GM19372 (cell line): ENCODE measurements around the gene AP3D1.
"Not testable (repeated sequence)": the region's sequence is repeated elsewhere in the genome, so short reads cannot be mapped to it uniquely, and the experiment has no call there.

ENCODE experiments used
- ATAC-seq: cut with Tn5 transposase; IDR thresholded peaks from one replicate; pipeline ENCODE4 v1.9.1; 2021; ENCODE audit warnings: mild to moderate bottlenecking, low read depth, moderate library complexity; ENCODE audit not compliant: unreplicated experiment

Gene AP3D1

DNA sequence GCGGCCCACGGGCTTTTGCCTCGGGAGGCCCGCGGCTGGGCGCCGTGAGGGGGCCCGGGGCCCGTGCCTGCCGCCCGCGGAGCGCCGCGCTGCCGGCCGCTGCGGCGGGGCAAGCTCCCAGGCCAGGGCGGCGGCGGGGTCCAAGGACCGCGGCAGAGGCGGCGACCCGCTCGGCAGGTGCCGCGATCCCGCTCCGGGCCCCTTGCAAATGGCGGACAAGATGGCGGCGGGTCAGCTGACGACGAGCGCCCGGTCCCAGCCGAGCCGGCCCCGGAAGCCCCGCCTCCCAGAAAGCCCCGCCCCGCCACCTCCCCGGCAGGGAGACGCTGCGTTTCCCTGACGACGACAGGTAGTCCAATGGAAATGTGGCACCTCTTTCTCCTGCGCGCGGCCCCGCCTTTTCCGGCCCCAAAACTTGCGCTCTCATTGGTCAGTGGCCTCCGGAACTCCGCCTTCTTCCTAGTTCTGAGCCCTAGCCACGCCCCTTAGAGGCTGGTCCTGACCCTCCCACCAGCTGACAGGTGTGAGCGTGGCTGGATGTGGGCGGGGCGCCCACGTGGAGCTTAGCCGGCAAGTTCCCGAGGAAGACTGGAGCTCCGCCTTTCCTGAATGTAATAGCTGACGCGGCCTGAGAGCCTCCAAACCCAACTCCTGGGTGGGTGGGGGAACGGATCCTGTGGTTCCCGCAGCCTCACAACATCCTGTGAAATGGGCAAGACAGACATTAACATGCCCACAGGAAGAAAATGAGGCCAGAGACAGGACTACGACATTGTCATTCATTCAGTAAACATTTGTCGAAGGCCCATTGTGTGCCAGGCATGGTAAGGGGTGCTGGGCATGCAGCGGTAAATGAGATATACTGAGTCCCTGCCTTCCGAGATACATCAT is at the start of gene AP3D1:
Gene AP3D1 (minus strand): TSS at position 228 of the 891 bp plus-strand sequence. CDS start 232 bp downstream, outside the sequence.
- peak; percentile 93 for ATAC-seq

GRCh38 chr19:2200624-2201294 is 49.4 kb upstream of the AP3D1 start:
- not testable (repeated sequence) for ATAC-seq

DNA sequence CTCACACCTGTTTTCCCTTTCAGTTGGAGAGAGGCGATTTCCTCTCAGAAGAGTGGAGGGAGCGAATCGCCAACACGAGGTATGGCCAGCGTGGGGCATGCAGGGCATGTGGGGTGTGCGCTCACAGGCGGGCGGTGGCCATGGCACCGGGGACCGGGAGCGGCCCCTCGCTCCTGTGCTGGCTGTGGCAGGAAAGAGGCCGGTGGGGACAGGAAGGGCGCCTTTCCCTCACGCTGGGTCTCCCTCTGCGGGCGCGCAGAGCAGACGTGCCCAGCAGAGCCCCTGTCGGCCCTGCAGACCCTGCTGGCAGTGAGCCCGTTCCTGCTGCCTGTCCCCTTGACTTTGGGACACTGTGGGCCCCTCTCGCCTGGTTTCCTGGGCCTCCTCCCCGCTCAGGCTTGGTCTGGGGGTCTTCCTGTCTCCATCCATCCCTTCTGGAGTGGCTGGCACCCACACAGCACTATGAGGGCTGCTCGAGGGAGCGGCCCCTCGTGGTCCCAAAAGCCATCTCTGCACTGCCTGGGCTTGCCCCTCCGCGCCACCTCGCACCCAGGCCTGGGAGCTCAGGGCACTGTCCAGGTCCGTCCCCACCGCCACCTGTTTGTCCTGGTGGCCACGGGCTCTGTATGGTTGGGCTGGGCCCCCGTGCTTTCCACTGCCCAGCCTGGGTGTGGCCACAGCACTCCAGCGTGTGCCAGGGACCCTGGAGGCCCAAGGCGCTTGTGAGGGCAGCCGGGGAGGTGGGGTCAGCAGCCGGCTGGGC is 48.7 kb upstream of the AP3D1 start:
- ATAC-seq: no peak

DNA sequence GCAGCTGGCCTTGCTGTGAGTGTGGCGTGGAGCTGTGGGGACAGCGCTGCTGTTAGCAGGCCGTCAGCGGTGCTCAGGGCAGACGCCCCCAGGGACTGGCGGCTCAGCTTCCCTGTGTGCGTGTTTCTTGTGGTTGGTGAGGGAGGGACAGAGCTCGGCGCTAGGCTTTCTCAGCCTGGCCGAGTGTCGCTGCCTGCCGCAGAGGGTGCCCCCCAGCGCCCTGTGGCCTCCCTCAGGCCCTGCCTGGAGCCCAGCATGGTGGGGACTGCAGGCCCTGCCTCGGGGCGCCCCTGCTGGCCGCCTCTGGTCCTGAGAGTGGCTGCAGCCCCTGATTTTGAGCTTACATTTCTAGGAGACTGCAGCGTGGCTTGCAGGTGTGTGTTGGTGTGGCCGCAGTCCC is 47.8 kb upstream of the AP3D1 start:
- ATAC-seq: no peak

GRCh38 chr19:2198317-2198716 is 47.0 kb upstream of the AP3D1 start:
- no peak for ATAC-seq

- no peak for ATAC-seq
Observed at GRCh38 chr19:2197270-2197669, 45.9 kb upstream of the AP3D1 start.

- no peak for ATAC-seq
Observed at GRCh38 chr19:2195914-2196313, 44.5 kb upstream of the AP3D1 start.

DNA sequence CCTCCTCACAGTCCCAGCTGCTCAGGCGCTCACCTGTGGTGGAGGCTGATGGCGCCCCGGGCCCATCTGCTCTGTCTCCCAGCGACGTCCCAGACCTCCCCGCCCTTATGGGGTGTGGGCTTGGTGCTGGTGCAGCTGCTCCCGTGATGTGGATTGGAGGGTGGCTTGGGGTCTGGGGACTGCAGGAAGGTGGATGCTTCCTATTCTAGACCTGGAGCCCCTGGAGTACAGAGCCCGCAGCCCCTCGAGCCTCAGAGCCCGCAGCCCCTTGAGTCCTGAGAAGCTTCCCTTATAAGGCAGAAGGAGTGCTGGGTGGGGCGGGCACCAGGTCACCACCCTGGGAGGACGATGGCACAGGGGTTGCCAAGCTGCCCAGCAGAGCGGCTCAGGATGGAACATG is 44.0 kb upstream of the AP3D1 start:
- no peak for ATAC-seq

DNA sequence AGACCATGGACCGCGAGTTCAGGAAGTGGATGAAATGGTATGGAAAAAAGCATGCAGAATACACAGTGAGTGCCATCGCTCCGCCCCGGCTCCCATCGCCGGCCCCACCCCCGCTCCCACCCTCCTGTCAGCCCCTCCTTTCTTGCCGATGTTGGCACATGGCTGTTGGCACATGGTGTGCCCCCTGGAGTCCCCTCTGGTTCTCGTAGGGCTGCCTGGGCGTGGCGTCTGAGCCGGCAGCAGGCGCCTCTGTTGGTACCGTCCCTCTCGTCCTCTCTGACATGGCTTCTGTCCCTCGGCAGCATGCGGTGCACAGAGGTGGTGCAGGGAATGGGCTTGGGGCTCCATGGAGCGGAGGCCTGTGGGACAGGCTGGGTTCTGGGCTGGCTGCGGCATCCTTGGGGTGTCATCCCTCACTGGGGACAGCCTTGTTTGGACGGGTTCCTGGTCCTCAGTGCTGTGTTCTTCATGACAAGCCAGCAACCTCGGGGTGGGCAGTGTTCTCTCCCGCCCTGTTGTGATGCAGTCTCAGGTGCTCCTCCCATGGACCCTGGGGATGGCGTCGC is 43.2 kb upstream of the AP3D1 start:
- no peak for ATAC-seq

DNA sequence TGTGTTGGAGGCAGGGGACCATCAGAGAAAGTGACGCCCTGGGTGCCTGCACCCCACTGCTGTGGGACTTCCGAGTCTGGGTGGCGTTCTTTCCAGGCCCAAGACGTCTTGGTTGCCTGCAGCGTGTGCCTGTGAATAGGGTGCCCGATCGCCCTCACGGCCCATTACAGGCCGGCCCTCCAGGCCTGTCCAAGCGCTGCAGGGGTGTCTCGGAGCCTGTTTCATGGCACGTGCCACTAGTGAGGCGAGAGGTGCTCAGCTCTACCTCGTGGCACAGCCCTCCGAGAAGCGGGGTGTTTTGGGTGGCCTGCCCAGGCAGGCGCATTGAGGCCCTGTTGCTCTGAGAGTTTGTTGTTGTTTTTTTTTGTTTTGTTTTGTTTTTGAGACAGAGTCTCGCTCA is 42.4 kb upstream of the AP3D1 start:
- no peak for ATAC-seq

DNA sequence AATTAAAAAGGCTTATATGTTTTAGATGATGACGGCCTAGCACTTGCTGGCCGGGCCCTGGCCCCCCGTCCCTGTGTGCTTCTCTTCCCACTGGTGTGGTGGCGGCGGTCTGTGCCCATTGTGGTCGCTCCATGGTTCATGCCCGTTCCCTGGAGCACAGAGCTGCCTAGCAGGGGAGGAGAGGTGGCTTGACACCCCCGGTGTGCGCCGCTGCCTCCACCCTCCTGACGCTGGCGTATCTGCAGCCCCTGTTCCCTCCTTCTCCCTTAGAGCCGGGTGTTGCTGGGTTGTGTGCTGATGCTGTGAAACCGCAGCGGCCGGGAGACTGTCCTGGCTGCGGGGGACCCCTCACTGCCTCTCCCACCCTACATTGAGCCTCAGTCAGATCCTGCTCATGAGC is 41.5 kb upstream of the AP3D1 start:
- ATAC-seq: no peak

GRCh38 chr19:2191456-2192310 is 40.3 kb upstream of the AP3D1 start:
- ATAC-seq: no peak

- ATAC-seq: no peak
Observed at GRCh38 chr19:2190848-2191455, 39.6 kb upstream of the AP3D1 start.

DNA sequence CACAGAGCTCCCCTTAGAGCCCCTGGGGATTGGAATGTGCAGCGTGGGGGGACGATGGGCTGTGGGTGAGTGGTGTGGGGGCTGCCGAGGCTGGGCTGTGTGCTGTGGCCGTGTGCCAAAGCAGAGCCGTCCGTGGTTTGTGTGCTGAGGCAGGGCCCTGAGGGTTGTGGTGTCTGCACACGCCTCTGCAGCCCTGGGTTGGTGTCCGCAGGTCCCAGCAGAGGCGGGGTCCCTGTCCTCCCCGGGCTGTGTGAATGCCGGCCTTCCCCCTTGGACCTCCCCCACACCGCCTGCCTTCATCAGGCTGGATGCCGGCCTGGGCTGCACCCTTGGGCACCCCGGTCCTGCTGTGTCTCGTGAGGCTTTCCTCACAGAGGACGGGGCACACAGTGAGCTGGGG is 38.5 kb upstream of the AP3D1 start:
- no peak for ATAC-seq

GRCh38 chr19:2188708-2189385 is 37.5 kb upstream of the AP3D1 start:
- ATAC-seq: no peak

GRCh38 chr19:2187159-2187558 is 35.8 kb upstream of the AP3D1 start:
- no peak for ATAC-seq

DNA sequence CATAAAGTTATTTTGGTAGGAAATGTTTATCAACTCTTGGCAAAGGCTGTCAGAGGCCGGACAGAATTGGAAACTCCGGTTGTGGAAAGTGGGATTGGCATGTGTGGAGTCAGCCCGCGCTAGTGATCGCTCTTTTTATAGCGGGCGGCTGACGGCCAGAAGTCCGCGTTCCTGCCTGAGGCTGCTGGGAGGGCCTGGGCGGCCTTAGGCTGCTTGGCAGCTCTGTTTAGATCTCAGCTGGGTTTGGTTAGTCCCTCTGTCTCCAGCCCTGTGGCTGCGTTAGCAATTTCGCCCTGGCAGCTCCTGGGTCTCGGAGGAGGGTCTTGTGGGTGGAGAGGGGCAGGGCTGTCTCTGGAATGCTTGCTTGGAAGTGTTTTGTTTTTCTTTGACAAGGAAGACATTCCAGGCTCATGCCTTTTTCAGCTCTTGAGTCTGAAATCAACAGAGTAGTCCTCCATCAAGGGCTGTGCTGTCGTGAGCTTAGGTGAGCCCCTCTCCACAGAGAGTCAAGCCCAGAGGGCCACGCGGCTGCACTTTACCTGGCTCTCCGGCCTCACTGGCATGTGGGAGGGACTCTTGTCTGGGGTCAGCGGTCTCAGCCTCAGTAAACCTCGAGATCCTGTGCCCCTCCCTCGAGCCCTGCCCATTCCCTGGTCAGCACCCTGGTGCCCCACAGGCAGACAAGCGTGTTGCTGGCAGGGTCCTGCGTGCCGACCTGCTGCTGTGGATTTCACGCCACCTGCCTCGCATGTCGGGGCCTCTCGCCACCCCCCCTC is 34.9 kb upstream of the AP3D1 start:
- ATAC-seq: no peak

DNA sequence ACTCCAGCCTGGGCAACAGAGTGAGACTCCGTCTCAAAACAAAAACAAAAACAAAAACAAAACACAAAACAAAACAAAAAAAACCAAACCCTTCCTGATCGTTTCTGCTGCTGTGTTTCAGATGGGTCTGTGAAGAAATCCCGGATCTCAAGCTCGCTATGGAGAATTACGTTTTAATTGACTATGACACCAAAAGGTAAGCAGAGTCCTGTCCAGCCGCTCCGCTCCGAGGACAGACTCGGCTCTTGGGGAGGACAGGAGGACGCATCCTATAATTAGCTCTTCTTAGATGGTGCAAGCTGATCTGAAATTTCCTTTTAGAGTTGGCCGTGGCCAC is 34.3 kb upstream of the AP3D1 start:
- ATAC-seq: no peak
